ENCODE results near the gene PALMD. TPM values are rescaled to one million over a fixed set of nuclear protein-coding genes. Genes with fewer than 3 reads are reported as not detected.

Gene PALMD
- polyA plus RNA-seq, 1 donor, result 4.6 TPM

GRCh38 chr1:99606306-99606705 is 39.6 kb upstream of the PALMD start:
- no peak for DNase-seq
- Histone ChIP-seq H3K36me3 (ENCODE audit: control insufficient read depth, insufficient read depth, low read length) (no peaks in the 10 kb centered on the region), H3K27me3 (ENCODE audit: control insufficient read depth, insufficient read depth, low read length) (no peaks in the 10 kb centered on the region), H3K4me1 (ENCODE audit: control insufficient read depth, insufficient read depth, low read length) (no peaks in the 10 kb centered on the region), H3K27ac (ENCODE audit: low read length) (no peak overlapping the region), H3K4me3 (ENCODE audit: low read length) (no peak overlapping the region), H3K9me3 (ENCODE audit: control insufficient read depth, low read depth, low read length) (no peaks in the 10 kb centered on the region)
- 100% methylated on average over 1 of the region's 2 CpGs for WGBS (ENCODE audit: insufficient coverage, low lambda C conversion rate)

DNA sequence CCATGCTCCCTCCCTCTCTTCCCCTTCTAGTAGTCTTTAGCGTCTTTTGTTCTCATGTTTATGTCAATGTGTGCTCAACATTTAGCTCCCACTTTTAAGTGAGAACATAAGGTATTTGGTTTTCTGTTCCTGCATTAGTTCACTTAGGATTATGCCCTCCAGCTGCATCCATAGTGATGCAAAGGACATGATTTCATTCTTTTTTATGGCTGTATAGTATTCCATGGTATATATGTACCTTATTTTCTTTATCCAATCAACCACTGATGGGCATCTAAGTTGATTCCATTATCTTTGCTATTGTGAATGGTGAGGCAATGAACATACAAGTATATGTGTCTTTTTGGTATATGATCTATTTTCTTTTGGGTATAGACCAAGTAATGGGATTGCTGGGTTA is 38.3 kb upstream of the PALMD start:
- Histone ChIP-seq H3K4me3 (ENCODE audit: low read length) (no peak overlapping the region), H3K9me3 (ENCODE audit: control insufficient read depth, low read depth, low read length) (no peaks in the 10 kb centered on the region), H3K27ac (ENCODE audit: low read length) (no peak overlapping the region), H3K4me1 (ENCODE audit: control insufficient read depth, insufficient read depth, low read length) (no peaks in the 10 kb centered on the region), H3K27me3 (ENCODE audit: control insufficient read depth, insufficient read depth, low read length) (no peaks in the 10 kb centered on the region), H3K36me3 (ENCODE audit: control insufficient read depth, insufficient read depth, low read length) (no peaks in the 10 kb centered on the region)
- no CpG with 5 or more reads among the region's 1 CpG for WGBS (ENCODE audit: insufficient coverage, low lambda C conversion rate)
- DNase-seq, result no peak

- Histone ChIP-seq H3K9me3 (ENCODE audit: control insufficient read depth, low read depth, low read length) (no peaks in the 10 kb centered on the region), H3K36me3 (ENCODE audit: control insufficient read depth, insufficient read depth, low read length) (no peaks in the 10 kb centered on the region), H3K4me3 (ENCODE audit: low read length) (no peak overlapping the region), H3K27ac (ENCODE audit: low read length) (no peak overlapping the region), H3K27me3 (ENCODE audit: control insufficient read depth, insufficient read depth, low read length) (no peaks in the 10 kb centered on the region), H3K4me1 (ENCODE audit: control insufficient read depth, insufficient read depth, low read length) (no peaks in the 10 kb centered on the region)
- no peak for DNase-seq
- no CpG with 5 or more reads among the region's 2 CpGs for WGBS (ENCODE audit: insufficient coverage, low lambda C conversion rate)
Measured at GRCh38 chr1:99608058-99608457, 37.9 kb upstream of the PALMD start.

DNA sequence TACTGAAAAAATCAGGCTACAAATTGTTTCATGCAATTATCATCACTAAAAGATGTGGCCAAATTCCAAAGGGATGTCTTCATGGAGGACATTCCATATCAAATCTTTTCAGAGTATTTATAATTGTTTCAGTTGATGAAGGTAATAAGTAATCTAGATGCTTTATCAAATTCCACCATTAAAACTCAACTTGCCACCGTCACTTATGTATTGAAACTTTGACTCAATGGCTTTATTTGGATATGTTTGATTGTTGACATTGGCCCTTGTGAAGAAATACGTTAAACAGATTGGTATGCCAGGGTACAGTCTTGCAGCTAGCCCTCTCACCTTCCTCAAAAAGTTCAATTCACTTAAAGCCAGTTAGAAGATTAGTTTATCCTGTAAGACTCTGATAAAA is 32.2 kb upstream of the PALMD start:
- Histone ChIP-seq H3K9me3 (ENCODE audit: control insufficient read depth, low read depth, low read length) (no peaks in the 10 kb centered on the region), H3K36me3 (ENCODE audit: control insufficient read depth, insufficient read depth, low read length) (no peaks in the 10 kb centered on the region), H3K27ac (ENCODE audit: low read length) (no peak overlapping the region), H3K27me3 (ENCODE audit: control insufficient read depth, insufficient read depth, low read length) (no peaks in the 10 kb centered on the region), H3K4me1 (ENCODE audit: control insufficient read depth, insufficient read depth, low read length) (no peaks in the 10 kb centered on the region), H3K4me3 (ENCODE audit: low read length) (no peak overlapping the region)
- DNase-seq, result no peak
- WGBS (ENCODE audit: insufficient coverage, low lambda C conversion rate), result no CpG with 5 or more reads among the region's 2 CpGs

GRCh38 chr1:99614728-99615127 is 31.2 kb upstream of the PALMD start:
- no peak for DNase-seq
- Histone ChIP-seq H3K4me1 (ENCODE audit: control insufficient read depth, insufficient read depth, low read length) (no peaks in the 10 kb centered on the region), H3K36me3 (ENCODE audit: control insufficient read depth, insufficient read depth, low read length) (no peaks in the 10 kb centered on the region), H3K9me3 (ENCODE audit: control insufficient read depth, low read depth, low read length) (no peaks in the 10 kb centered on the region), H3K27ac (ENCODE audit: low read length) (no peak overlapping the region), H3K4me3 (ENCODE audit: low read length) (no peak overlapping the region), H3K27me3 (ENCODE audit: control insufficient read depth, insufficient read depth, low read length) (no peaks in the 10 kb centered on the region)

DNA sequence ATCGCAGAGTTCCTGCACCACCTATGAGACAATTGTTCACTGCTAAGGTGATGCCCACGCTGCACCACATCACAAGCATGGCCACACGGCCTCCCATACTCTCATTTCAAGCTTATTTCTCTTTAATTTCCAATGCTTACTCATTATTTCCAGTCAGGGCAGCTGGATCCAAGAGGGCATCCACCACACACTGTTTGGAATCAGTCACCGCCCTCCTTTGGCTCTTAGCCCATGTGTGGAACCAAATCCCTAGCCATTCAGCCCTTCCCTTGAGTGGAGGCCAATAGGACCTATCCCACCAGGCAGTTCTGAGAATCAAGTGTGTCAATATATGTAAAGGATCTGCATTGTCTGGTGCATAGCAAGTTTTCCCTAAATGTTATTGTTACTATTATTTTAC is 26.3 kb upstream of the PALMD start:
- H3K27me3 ChIP-seq (ENCODE audit: control insufficient read depth, insufficient read depth, low read length), result no peaks in the 10 kb centered on the region
- no peaks in the 10 kb centered on the region for H3K9me3 ChIP-seq (ENCODE audit: control insufficient read depth, low read depth, low read length)
- H3K4me3 ChIP-seq (ENCODE audit: low read length), result no peak overlapping the region
- no peaks in the 10 kb centered on the region for H3K36me3 ChIP-seq (ENCODE audit: control insufficient read depth, insufficient read depth, low read length)
- H3K27ac ChIP-seq (ENCODE audit: low read length), result no peak overlapping the region
- no peaks in the 10 kb centered on the region for H3K4me1 ChIP-seq (ENCODE audit: control insufficient read depth, insufficient read depth, low read length)
- DNase-seq, result no peak
- WGBS (ENCODE audit: insufficient coverage, low lambda C conversion rate), result 33% methylated on average over 1 of the region's 4 CpGs

DNA sequence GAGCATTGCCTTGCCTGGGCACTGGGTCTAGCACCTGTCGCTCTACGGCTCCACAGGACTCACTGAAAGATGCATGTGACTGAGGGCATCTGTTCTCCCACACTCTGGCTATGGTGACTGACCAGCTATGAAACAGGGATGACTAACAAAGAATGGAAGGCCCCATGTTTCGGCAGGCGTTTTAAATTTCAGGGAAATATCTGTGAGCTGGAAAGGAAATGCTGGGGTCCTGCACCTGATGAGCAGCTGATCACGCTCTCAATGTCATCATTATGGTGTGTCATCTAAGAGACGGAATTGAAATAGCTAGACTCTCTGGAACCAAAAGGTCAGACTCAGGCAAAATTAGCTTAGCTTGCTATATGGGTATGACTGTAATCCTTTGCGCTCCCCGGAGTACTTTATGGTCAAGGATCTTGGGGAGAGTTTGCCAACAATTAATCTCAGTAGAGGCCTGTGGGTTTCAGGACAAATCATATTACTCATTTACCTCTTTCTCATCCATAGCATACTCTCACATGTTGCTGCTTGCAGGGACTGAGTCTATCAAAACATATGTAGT is 24.5 kb upstream of the PALMD start:
- Histone ChIP-seq H3K36me3 (ENCODE audit: control insufficient read depth, insufficient read depth, low read length) (no peaks in the 10 kb centered on the region), H3K4me1 (ENCODE audit: control insufficient read depth, insufficient read depth, low read length) (no peaks in the 10 kb centered on the region), H3K27ac (ENCODE audit: low read length) (no peak overlapping the region), H3K27me3 (ENCODE audit: control insufficient read depth, insufficient read depth, low read length) (no peaks in the 10 kb centered on the region), H3K9me3 (ENCODE audit: control insufficient read depth, low read depth, low read length) (no peaks in the 10 kb centered on the region), H3K4me3 (ENCODE audit: low read length) (no peak overlapping the region)
- 93% methylated on average over 3 of the region's 8 CpGs for WGBS (ENCODE audit: insufficient coverage, low lambda C conversion rate)
- DNase-seq, result no peak

GRCh38 chr1:99622702-99623347 is 23.1 kb upstream of the PALMD start:
- H3K27ac ChIP-seq (ENCODE audit: low read length), result no peak overlapping the region
- no peaks in the 10 kb centered on the region for H3K9me3 ChIP-seq (ENCODE audit: control insufficient read depth, low read depth, low read length)
- no peaks in the 10 kb centered on the region for H3K36me3 ChIP-seq (ENCODE audit: control insufficient read depth, insufficient read depth, low read length)
- H3K4me1 ChIP-seq (ENCODE audit: control insufficient read depth, insufficient read depth, low read length), result no peaks in the 10 kb centered on the region
- H3K4me3 ChIP-seq (ENCODE audit: low read length), result no peak overlapping the region
- no CpG with 5 or more reads among the region's 4 CpGs for WGBS (ENCODE audit: insufficient coverage, low lambda C conversion rate)
- DNase-seq, result no peak
- no peaks in the 10 kb centered on the region for H3K27me3 ChIP-seq (ENCODE audit: control insufficient read depth, insufficient read depth, low read length)

- WGBS (ENCODE audit: insufficient coverage, low lambda C conversion rate), result 70% methylated on average over 3 of the region's 4 CpGs
- Histone ChIP-seq H3K9me3 (ENCODE audit: control insufficient read depth, low read depth, low read length) (no peaks in the 10 kb centered on the region), H3K4me3 (ENCODE audit: low read length) (no peak overlapping the region), H3K27me3 (ENCODE audit: control insufficient read depth, insufficient read depth, low read length) (no peaks in the 10 kb centered on the region), H3K27ac (ENCODE audit: low read length) (no peak overlapping the region), H3K4me1 (ENCODE audit: control insufficient read depth, insufficient read depth, low read length) (no peaks in the 10 kb centered on the region), H3K36me3 (ENCODE audit: control insufficient read depth, insufficient read depth, low read length) (no peaks in the 10 kb centered on the region)
- peak in 1 of 2 donors; percentile 7 for DNase-seq
Measured at GRCh38 chr1:99623554-99623953, 22.4 kb upstream of the PALMD start.

DNA sequence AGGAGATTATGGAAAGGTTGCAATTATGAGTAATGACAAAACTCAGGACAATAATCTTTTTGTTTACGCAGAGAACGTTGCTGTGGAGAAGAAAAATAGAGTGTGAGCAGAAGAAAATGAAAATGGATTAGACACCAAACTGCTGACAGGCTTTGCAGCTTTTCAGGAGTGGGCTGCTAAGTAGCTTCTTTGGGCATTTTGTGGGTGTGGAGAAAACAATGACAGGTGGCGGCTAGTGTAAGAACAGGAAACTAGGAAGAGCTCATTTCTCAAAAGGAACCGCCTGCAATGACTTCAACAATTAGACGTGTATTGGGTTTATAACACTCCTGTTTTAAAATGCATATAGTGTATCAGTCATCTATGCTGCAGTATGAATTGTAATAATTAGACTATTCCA is 18.3 kb upstream of the PALMD start:
- H3K27ac ChIP-seq (ENCODE audit: low read length), result no peak overlapping the region
- H3K36me3 ChIP-seq (ENCODE audit: control insufficient read depth, insufficient read depth, low read length), result no peaks in the 10 kb centered on the region
- no peaks in the 10 kb centered on the region for H3K27me3 ChIP-seq (ENCODE audit: control insufficient read depth, insufficient read depth, low read length)
- H3K4me1 ChIP-seq (ENCODE audit: control insufficient read depth, insufficient read depth, low read length), result no peaks in the 10 kb centered on the region
- DNase-seq, result no peak
- no peaks in the 10 kb centered on the region for H3K9me3 ChIP-seq (ENCODE audit: control insufficient read depth, low read depth, low read length)
- H3K4me3 ChIP-seq (ENCODE audit: low read length), result no peak overlapping the region
- WGBS (ENCODE audit: insufficient coverage, low lambda C conversion rate), result 64% methylated on average over 2 of the region's 5 CpGs

- H3K27me3 ChIP-seq (ENCODE audit: control insufficient read depth, insufficient read depth, low read length), result no peaks in the 10 kb centered on the region
- DNase-seq, result no peak
- H3K27ac ChIP-seq (ENCODE audit: low read length), result no peak overlapping the region
- H3K4me1 ChIP-seq (ENCODE audit: control insufficient read depth, insufficient read depth, low read length), result no peaks in the 10 kb centered on the region
- H3K4me3 ChIP-seq (ENCODE audit: low read length), result no peak overlapping the region
- H3K9me3 ChIP-seq (ENCODE audit: control insufficient read depth, low read depth, low read length), result no peaks in the 10 kb centered on the region
- no peaks in the 10 kb centered on the region for H3K36me3 ChIP-seq (ENCODE audit: control insufficient read depth, insufficient read depth, low read length)
- WGBS (ENCODE audit: insufficient coverage, low lambda C conversion rate), result 80% methylated on average over 1 of the region's 1 CpG
Measured at GRCh38 chr1:99629164-99629563, 16.7 kb upstream of the PALMD start.
